ENCODE data around the gene POGZ.
"Not testable (repeated sequence)": the region's sequence is repeated elsewhere in the genome, so short reads cannot be mapped to it uniquely, and the experiment has no call there.

- not testable (repeated sequence) for TF ChIP-seq CTCF, POLR2A (IDR thresholded peaks at IDR 0.05)
Measured at GRCh38 chr1:151396265-151396664, 63.0 kb downstream of the POGZ start.
